IMR-90 (cell line): ENCODE results near the gene SMARCC2.

Experiments used
- POLR2A ChIP-seq: IDR thresholded peaks from 2 replicates; pipeline ENCODE4 v1.6.1; 2012; ENCODE audit warnings: mild to moderate bottlenecking, low read depth, low read length
- TF ChIP-seq, protein P1 (sequence below): conservative IDR thresholded peaks from 2 replicates; pipeline ENCODE4 v1.5.1; 2012; ENCODE audit warnings: mild to moderate bottlenecking, low read depth, low read length, improper control_type of control experiment

- TF ChIP-seq POLR2A: no peak; the same call in 1 of the 2 replicates
- TF ChIP-seq, protein P1, sequence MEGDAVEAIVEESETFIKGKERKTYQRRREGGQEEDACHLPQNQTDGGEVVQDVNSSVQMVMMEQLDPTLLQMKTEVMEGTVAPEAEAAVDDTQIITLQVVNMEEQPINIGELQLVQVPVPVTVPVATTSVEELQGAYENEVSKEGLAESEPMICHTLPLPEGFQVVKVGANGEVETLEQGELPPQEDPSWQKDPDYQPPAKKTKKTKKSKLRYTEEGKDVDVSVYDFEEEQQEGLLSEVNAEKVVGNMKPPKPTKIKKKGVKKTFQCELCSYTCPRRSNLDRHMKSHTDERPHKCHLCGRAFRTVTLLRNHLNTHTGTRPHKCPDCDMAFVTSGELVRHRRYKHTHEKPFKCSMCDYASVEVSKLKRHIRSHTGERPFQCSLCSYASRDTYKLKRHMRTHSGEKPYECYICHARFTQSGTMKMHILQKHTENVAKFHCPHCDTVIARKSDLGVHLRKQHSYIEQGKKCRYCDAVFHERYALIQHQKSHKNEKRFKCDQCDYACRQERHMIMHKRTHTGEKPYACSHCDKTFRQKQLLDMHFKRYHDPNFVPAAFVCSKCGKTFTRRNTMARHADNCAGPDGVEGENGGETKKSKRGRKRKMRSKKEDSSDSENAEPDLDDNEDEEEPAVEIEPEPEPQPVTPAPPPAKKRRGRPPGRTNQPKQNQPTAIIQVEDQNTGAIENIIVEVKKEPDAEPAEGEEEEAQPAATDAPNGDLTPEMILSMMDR: no peak
Observed at GRCh38 chr12:56164345-56164729, 24.9 kb downstream of the SMARCC2 start.
